ENCODE results near the gene PAQR7.

The PAQR7 gene

GRCh38 chr1:25833158-25833557 is 42.4 kb downstream of the PAQR7 start:
- Histone ChIP-seq H3K27me3 (ENCODE audit: low read length) (no peaks in the 10 kb centered on the region), H3K27ac (ENCODE audit: low read depth, low read length) (no peak overlapping the region), H3K9me3 (ENCODE audit: insufficient read depth, low read length) (no peaks in the 10 kb centered on the region), H2AFZ (ENCODE audit: low read depth, low read length, severe bottlenecking) (no peak overlapping the region), H3F3A (ENCODE audit: insufficient read depth) (no peaks in the 10 kb centered on the region; the same call in 1 of the 2 replicates), H4K20me1 (ENCODE audit: low read depth, low read length) (no peaks in the 10 kb centered on the region; the same call in 1 of the 2 replicates), H3K79me2 (ENCODE audit: insufficient read depth, low read length) (no peaks in the 10 kb centered on the region), H3K9me2 (replicated peaks; ENCODE audit: insufficient read depth, low read length) (no peaks in the 10 kb centered on the region), H3K4me3 (ENCODE audit: insufficient read depth, low read length, poor library complexity, severe bottlenecking) (no peak overlapping the region), H3K4me2 (ENCODE audit: low read depth, low read length, poor library complexity, severe bottlenecking) (no peak overlapping the region), H3K9ac (ENCODE audit: low read length) (no peak overlapping the region), H3K36me3 (ENCODE audit: low read length) (peaks cover 7% of the 10 kb centered on the region; the same call in 1 of the 2 replicates)
- TF ChIP-seq EZH2phosphoT487 (conservative IDR thresholded peaks at IDR 0.05; ENCODE audit: low read length), result no peak
- TF ChIP-seq, protein P1, sequence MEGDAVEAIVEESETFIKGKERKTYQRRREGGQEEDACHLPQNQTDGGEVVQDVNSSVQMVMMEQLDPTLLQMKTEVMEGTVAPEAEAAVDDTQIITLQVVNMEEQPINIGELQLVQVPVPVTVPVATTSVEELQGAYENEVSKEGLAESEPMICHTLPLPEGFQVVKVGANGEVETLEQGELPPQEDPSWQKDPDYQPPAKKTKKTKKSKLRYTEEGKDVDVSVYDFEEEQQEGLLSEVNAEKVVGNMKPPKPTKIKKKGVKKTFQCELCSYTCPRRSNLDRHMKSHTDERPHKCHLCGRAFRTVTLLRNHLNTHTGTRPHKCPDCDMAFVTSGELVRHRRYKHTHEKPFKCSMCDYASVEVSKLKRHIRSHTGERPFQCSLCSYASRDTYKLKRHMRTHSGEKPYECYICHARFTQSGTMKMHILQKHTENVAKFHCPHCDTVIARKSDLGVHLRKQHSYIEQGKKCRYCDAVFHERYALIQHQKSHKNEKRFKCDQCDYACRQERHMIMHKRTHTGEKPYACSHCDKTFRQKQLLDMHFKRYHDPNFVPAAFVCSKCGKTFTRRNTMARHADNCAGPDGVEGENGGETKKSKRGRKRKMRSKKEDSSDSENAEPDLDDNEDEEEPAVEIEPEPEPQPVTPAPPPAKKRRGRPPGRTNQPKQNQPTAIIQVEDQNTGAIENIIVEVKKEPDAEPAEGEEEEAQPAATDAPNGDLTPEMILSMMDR (IDR thresholded peaks at IDR 0.05; ENCODE audit: insufficient read depth, low read length, poor library complexity, severe bottlenecking), result no peak

DNA sequence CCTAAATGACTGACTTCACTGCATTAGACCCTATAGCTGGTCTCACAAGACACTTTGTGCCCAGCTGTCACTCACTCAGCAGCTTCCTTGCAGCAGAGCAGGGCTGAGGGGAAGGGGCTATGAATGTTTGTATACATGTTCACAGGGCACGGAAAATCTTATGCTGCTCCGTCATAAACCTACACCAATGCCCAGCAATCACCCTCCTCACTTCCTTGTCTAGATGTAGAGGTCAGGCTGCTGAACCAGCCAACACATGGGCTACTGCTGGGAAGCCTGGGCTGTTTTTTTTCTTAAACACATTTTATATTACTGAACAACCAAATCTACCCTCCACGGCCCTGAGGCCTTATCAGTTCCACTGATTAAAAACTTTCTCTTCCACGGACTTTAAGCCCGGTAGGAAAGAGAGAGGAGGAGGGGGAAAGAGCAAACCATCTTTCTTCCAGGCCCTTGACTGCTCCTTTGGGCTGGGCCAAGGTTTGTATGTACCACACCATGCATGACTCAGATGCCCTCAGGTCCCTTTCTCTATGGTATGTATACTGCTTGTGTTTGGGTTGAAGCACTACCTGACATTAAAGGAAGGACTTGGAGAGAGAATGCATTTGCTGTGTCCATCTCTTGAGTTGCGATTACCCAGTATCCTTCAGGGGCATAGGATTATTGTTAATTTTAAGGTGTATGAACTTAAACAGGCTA is 43.0 kb downstream of the PAQR7 start:
- Histone ChIP-seq H3K27ac (ENCODE audit: low read depth, low read length) (no peak overlapping the region), H3K79me2 (ENCODE audit: insufficient read depth, low read length) (no peaks in the 10 kb centered on the region), H3K9me3 (ENCODE audit: insufficient read depth, low read length) (no peaks in the 10 kb centered on the region), H2AFZ (ENCODE audit: low read depth, low read length, severe bottlenecking) (no peak overlapping the region), H4K20me1 (ENCODE audit: low read depth, low read length) (no peaks in the 10 kb centered on the region; the same call in 1 of the 2 replicates), H3K36me3 (ENCODE audit: low read length) (peaks cover 7% of the 10 kb centered on the region; the same call in 1 of the 2 replicates), H3F3A (ENCODE audit: insufficient read depth) (no peaks in the 10 kb centered on the region; the same call in 1 of the 2 replicates), H3K4me3 (ENCODE audit: insufficient read depth, low read length, poor library complexity, severe bottlenecking) (no peak overlapping the region), H3K27me3 (ENCODE audit: low read length) (no peaks in the 10 kb centered on the region), H3K4me2 (ENCODE audit: low read depth, low read length, poor library complexity, severe bottlenecking) (no peak overlapping the region), H3K9ac (ENCODE audit: low read length) (no peak overlapping the region), H3K9me2 (replicated peaks; ENCODE audit: insufficient read depth, low read length) (no peaks in the 10 kb centered on the region)
- TF ChIP-seq, protein P1 (IDR thresholded peaks at IDR 0.05; ENCODE audit: insufficient read depth, low read length, poor library complexity, severe bottlenecking), result no peak
- no peak for TF ChIP-seq EZH2phosphoT487 (conservative IDR thresholded peaks at IDR 0.05; ENCODE audit: low read length)

- no peak overlapping the region for H3K4me2 ChIP-seq (ENCODE audit: low read depth, low read length, poor library complexity, severe bottlenecking)
- peaks cover 7% of the 10 kb centered on the region; the same call in 1 of the 2 replicates for H3K36me3 ChIP-seq (ENCODE audit: low read length)
Measured at GRCh38 chr1:25831569-25832196, 43.8 kb downstream of the PAQR7 start.

More at GRCh38 chr1:25831569-25832196, 43.8 kb downstream of the PAQR7 start:
- TF ChIP-seq, protein P1 (IDR thresholded peaks at IDR 0.05; ENCODE audit: insufficient read depth, low read length, poor library complexity, severe bottlenecking), result no peak
- no peak for TF ChIP-seq EZH2phosphoT487 (conservative IDR thresholded peaks at IDR 0.05; ENCODE audit: low read length)
- no peaks in the 10 kb centered on the region; the same call in 1 of the 2 replicates for H4K20me1 ChIP-seq (ENCODE audit: low read depth, low read length)
- no peaks in the 10 kb centered on the region for H3K79me2 ChIP-seq (ENCODE audit: insufficient read depth, low read length)
- no peaks in the 10 kb centered on the region for H3K9me2 ChIP-seq (replicated peaks; ENCODE audit: insufficient read depth, low read length)
- no peak overlapping the region for H2AFZ ChIP-seq (ENCODE audit: low read depth, low read length, severe bottlenecking)
- no peaks in the 10 kb centered on the region for H3F3A ChIP-seq (ENCODE audit: insufficient read depth)
- H3K9me3 ChIP-seq (ENCODE audit: insufficient read depth, low read length), result no peaks in the 10 kb centered on the region
- no peak overlapping the region for H3K27ac ChIP-seq (ENCODE audit: low read depth, low read length)
- H3K27me3 ChIP-seq (ENCODE audit: low read length), result no peaks in the 10 kb centered on the region
- no peak overlapping the region for H3K9ac ChIP-seq (ENCODE audit: low read length)
- H3K4me3 ChIP-seq (ENCODE audit: insufficient read depth, low read length, poor library complexity, severe bottlenecking), result no peak overlapping the region
